Measurements from ENCODE around the gene MYH1. TPM values are rescaled to one million over a fixed set of nuclear protein-coding genes. Genes with fewer than 3 reads are reported as not detected.

The MYH1 gene
- total and polyA plus RNA-seq, 9 of the 15 experiments (the other 6 are each of a cell fraction or from before 2014, with no cell fraction given): not detected

- TF ChIP-seq MGA (IDR thresholded peaks at IDR 0.05): no peak
- TF ChIP-seq, protein P1, sequence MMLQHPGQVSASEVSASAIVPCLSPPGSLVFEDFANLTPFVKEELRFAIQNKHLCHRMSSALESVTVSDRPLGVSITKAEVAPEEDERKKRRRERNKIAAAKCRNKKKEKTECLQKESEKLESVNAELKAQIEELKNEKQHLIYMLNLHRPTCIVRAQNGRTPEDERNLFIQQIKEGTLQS (IDR thresholded peaks at IDR 0.05): 0 out of 2 replicates have a peak, but pooled peaks have one; percentile 26
- TF ChIP-seq, protein P1 (CRISPR knock-in tag; conservative IDR thresholded peaks at IDR 0.05): no peak
- no peak for TF ChIP-seq PTBP1 (IDR thresholded peaks at IDR 0.05; ENCODE audit: low read depth, low read length)
- no peak for TF ChIP-seq ZC3H11A (IDR thresholded peaks at IDR 0.05; ENCODE audit: low read depth, low read length)
- no peak for TF ChIP-seq XRCC3 (IDR thresholded peaks at IDR 0.05)
- no peak for TF ChIP-seq ZNF324 (CRISPR knock-in tag; IDR thresholded peaks at IDR 0.05)
- TF ChIP-seq MYNN (IDR thresholded peaks at IDR 0.05): no peak
- no peak for TF ChIP-seq MYNN (CRISPR knock-in tag; IDR thresholded peaks at IDR 0.05)
- TF ChIP-seq JUND (IDR thresholded peaks at IDR 0.05; ENCODE audit: borderline replicate concordance, low read depth, low read length): no peak
- 0 out of 3 replicates have a peak, but pooled peaks have one; percentile 11 for TF ChIP-seq JUND (tag; IDR thresholded peaks at IDR 0.05; ENCODE audit: borderline replicate concordance, low read depth, low read length)
- TF ChIP-seq, protein P2, sequence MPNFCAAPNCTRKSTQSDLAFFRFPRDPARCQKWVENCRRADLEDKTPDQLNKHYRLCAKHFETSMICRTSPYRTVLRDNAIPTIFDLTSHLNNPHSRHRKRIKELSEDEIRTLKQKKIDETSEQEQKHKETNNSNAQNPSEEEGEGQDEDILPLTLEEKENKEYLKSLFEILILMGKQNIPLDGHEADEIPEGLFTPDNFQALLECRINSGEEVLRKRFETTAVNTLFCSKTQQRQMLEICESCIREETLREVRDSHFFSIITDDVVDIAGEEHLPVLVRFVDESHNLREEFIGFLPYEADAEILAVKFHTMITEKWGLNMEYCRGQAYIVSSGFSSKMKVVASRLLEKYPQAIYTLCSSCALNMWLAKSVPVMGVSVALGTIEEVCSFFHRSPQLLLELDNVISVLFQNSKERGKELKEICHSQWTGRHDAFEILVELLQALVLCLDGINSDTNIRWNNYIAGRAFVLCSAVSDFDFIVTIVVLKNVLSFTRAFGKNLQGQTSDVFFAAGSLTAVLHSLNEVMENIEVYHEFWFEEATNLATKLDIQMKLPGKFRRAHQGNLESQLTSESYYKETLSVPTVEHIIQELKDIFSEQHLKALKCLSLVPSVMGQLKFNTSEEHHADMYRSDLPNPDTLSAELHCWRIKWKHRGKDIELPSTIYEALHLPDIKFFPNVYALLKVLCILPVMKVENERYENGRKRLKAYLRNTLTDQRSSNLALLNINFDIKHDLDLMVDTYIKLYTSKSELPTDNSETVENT (CRISPR knock-in tag; IDR thresholded peaks at IDR 0.05): no peak
- TF ChIP-seq E2F4 (CRISPR knock-in tag; IDR thresholded peaks at IDR 0.05; ENCODE audit: low read depth): no peak
Measured at GRCh38 chr17:10516065-10516464, 2.3 kb downstream of the MYH1 start (continued).
